HG02623 (cell line): ENCODE data around the gene MB21D2.

Source experiments
- ATAC-seq: cut with Tn5 transposase; IDR thresholded peaks from one replicate; pipeline ENCODE4 v1.9.1; 2021; ENCODE audit warnings: moderate library complexity; ENCODE audit not compliant: unreplicated experiment

MB21D2 gene

GRCh38 chr3:192835818-192836815, 81.5 kb downstream of the MB21D2 start:
- ATAC-seq = no peak

DNA sequence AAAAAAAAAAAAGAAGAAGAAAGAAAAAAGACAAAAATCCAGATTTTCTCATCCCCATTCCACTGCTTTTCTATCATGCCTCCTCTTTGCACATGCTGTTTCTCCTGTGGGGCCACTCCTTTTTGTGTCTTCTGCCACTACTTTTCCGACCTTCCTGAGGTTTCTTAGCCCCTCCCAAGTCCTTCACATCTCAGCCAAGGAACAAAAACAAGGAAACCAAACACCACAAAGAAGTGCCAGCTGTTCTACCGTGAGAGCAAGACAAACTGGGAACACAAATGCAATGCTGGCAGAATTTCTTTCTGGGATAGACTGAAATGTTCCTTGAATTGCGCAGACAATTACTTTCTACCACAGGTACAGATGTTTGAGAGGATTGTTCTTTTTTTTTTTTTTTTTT, 83.2 kb downstream of the MB21D2 start:
- no peak for ATAC-seq

DNA sequence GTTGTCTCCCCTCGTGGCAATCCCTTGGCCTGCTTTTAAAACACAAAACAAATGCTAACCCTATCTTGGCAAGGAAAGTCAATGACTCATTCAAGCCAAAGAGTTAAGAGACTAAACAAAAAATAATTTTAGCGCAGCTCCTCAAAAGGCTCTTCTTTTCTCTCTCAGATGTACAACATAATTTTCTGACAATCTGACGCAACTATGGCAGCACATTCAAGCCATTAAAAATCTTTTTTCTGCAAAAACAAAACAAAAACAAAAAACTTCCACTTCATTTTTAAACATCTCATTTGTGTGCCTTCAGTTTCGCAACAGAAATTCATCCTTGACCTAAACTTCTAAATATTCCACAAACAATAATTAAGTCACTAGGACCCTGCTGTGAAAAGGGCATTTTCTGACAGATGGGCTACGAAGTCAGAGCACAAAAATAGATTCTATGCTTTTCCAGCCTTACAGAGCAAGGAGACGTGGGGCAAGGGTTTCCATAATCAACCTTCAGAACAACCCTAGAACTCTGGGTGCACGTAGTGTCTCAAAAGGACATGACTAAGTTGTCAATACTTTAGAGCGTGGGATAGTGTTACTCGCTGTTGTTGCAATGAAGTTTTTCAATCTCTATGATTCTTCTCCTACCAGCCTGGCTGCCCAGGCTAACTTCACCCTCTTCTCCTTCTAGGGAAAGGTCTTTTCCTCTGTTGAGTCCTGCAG, 84.3 kb downstream of the MB21D2 start:
- ATAC-seq = no peak

DNA sequence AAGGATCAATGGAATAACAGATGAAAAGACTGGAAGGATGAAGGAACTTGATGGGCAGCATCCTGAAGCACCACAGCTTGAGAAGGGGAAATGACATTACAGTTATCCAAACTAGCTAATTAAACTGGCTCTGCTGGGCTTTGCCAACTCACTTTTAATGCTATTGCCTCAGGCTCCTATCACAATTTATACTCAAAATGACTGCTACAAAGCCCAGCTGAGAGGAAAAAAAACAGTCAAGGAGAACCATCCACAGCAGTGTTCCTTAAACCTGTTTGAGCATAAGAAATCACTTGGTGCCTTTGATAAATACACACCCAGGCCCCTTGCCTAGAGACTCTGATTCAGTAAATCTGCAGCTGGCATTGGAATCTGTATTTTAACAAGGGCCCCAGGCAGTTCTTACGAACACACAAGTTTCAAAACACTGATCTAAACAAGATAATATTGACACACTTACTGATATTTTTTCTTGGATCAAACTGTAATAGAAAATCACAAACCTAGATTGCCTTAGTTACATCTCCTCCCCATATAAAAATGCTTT, 85.8 kb downstream of the MB21D2 start:
- no peak for ATAC-seq

- peak; percentile 46 for ATAC-seq
Observed at GRCh38 chr3:192831111-192831644, 86.5 kb downstream of the MB21D2 start.

DNA sequence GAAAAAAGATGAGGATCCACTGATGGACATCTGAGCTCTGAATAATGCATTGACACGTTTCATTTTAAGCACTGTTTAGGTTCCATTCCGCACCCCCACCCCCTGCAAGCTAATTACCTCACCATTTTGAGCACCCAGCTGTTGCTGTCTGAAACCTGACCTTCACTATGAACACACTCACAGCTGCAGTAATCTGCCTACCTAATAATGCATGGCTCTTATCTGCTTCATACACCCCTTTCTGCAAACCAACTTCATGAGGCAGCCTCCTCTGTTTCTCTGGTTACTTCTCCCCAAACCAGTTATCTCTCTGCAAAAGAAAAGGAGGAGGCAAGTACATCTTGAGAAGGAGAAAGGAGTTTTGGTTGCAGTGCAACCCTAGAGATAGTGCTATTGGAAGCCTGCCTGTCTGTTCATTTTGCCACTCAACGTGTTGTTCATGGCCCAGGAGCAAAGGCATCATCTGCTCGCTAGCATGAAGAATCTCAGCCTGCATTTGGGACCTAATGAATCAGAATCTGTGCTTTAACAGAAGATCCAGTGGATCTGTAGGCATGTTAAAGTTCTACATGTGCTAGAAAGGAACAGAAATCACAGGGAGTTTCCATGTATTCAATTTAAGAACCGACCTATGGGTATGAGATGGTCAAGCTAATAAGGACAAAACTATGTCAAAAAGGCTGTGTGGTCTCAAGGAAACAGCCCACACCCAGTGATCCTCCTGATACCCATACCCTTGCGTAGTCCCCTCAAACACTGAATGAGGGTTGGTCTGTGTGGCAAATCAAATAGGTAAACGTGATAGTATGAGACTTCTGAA, 87.2 kb downstream of the MB21D2 start:
- ATAC-seq = peak; percentile 46

- ATAC-seq = no peak
Observed at GRCh38 chr3:192827863-192828594, 89.6 kb downstream of the MB21D2 start.

- ATAC-seq = no peak
Observed at GRCh38 chr3:192827208-192827607, 90.4 kb downstream of the MB21D2 start.

GRCh38 chr3:192826214-192827006, 91.2 kb downstream of the MB21D2 start:
- no peak for ATAC-seq

- ATAC-seq = no peak
Observed at GRCh38 chr3:192825657-192826200, 91.9 kb downstream of the MB21D2 start.

DNA sequence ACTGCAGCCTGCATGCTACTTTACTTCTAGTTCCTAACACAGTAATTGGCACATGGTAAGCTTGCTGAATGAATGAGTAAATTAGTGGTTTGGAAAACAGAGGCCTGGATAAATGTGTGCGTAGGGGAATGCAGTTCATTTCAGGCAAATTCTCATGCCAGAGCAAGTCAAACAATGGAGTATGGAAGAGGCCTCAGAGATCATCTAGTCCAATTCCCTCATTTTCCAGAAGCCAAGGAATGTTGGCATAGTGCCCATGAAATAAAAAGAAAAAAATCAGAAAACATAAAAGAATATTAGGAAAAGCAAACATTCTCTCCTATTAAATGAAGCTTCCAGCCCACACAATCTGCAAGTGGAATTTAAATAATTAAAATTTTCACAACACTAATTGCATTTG, 92.4 kb downstream of the MB21D2 start:
- ATAC-seq = no peak

GRCh38 chr3:192824313-192824712, 93.3 kb downstream of the MB21D2 start:
- ATAC-seq = no peak

GRCh38 chr3:192821161-192821560, 96.5 kb downstream of the MB21D2 start:
- ATAC-seq = no peak

GRCh38 chr3:192820161-192820560, 97.5 kb downstream of the MB21D2 start:
- ATAC-seq = no peak

- ATAC-seq = peak; percentile 35
Observed at GRCh38 chr3:192819001-192819569, 98.6 kb downstream of the MB21D2 start.

DNA sequence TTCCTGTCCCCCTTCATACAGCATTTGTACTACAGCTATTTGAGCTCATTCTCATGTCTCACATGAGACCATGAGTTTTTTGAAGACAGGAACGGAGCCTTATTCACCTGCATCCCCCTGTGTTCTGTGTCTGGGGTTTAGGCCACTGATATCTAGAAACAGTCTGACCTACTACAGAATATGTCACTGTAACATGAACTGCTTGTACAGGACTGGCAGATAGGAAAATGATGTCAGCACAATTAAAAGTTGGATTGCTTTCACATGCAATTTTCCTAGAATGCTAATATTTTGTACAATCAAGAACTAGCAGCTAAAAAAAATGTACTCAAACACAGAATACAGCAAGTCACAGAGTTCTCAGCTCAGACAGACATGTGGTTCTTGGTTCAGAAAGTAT, 99.5 kb downstream of the MB21D2 start:
- no peak for ATAC-seq

DNA sequence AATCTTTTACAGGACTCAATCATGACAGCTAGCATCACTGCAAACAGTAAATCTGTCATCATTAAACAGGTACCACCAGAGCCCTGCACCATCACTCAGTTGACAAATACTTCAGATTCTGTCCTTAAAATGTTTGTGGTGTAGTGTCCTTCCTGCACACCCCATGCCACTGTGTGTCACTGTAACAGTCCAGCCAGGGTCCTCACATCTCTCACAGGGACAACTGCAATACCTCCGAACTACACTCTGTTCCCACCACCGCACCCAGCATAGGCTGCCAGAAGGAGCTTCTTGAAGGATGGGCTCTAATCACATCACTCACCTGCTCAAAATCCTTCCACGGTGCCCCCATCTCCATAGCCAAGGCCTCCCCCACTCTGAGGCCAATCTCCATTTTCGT, 100.2 kb downstream of the MB21D2 start:
- ATAC-seq = no peak

- ATAC-seq = no peak
Observed at GRCh38 chr3:192817053-192817452, 100.6 kb downstream of the MB21D2 start.
